ENCODE data around the gene FBLN1.
"Not testable (repeated sequence)": the region's sequence is repeated elsewhere in the genome, so short reads cannot be mapped to it uniquely, and the experiment has no call there.

Gene FBLN1

DNA sequence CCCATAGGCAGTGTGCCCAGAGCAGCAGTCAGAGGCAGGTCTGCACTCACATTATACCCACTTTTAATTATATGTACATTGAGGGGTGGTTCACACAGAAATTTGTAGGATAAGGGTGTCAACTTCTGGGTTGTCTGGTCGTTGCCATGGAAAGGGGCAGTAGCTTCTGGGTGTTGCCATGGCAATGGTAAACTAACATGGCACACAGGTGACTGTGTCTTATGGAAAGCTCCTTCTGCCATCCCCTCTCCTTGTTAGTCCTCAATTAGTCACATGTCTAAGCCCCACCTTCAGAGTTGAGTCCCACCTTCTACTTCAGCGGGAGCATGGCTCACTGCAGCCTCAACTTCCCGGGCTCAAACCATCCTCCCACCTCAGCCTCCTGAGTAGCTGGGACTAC, 112.7 kb downstream of the FBLN1 start:
- Histone ChIP-seq H3K36me3 (ENCODE audit: control insufficient read depth, insufficient read depth, low read length) (no peaks in the 10 kb centered on the region), H3K79me2 (no peaks in the 10 kb centered on the region), H3K4me2 (ENCODE audit: low read length) (no peak overlapping the region), H3K9ac (no peak overlapping the region), H3K4me3 (ENCODE audit: low read depth, low read length) (no peak overlapping the region), H3K4me1 (no peaks in the 10 kb centered on the region), H3K27me3 (ENCODE audit: control insufficient read depth, insufficient read depth, low read length) (no peaks in the 10 kb centered on the region), H2AFZ (no peak overlapping the region), H3K9me3 (ENCODE audit: control insufficient read depth, low read length) (no peaks in the 10 kb centered on the region), H3K27ac (no peak overlapping the region)
- TF ChIP-seq, protein P1, sequence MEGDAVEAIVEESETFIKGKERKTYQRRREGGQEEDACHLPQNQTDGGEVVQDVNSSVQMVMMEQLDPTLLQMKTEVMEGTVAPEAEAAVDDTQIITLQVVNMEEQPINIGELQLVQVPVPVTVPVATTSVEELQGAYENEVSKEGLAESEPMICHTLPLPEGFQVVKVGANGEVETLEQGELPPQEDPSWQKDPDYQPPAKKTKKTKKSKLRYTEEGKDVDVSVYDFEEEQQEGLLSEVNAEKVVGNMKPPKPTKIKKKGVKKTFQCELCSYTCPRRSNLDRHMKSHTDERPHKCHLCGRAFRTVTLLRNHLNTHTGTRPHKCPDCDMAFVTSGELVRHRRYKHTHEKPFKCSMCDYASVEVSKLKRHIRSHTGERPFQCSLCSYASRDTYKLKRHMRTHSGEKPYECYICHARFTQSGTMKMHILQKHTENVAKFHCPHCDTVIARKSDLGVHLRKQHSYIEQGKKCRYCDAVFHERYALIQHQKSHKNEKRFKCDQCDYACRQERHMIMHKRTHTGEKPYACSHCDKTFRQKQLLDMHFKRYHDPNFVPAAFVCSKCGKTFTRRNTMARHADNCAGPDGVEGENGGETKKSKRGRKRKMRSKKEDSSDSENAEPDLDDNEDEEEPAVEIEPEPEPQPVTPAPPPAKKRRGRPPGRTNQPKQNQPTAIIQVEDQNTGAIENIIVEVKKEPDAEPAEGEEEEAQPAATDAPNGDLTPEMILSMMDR (IDR thresholded peaks at IDR 0.05): no peak

DNA sequence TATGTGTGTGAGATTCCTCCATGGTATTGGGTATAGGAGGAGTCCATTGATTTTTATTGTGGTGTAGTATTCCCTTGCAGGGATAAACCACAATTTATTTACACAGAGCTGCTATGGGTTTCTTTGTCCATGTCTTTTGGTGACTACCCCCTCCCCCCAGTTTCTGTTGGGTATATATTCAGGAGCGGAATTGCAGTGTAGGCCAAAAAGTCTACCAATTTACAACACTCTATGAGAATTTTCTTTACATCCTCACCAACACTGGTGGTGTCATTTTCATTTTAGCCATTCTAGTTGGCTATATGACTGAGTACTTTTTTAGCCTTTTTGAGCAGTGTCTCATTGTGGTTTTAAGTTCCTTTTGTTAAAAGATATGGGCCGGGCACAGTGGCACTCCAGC, 113.7 kb downstream of the FBLN1 start:
- Histone ChIP-seq H3K36me3 (ENCODE audit: control insufficient read depth, insufficient read depth, low read length) (no peaks in the 10 kb centered on the region), H3K79me2 (no peaks in the 10 kb centered on the region), H3K9me3 (ENCODE audit: control insufficient read depth, low read length) (no peaks in the 10 kb centered on the region), H3K4me2 (ENCODE audit: low read length) (no peak overlapping the region), H3K4me1 (no peaks in the 10 kb centered on the region), H3K27ac (no peak overlapping the region), H3K4me3 (ENCODE audit: low read depth, low read length) (no peak overlapping the region), H3K9ac (no peak overlapping the region), H2AFZ (no peak overlapping the region), H3K27me3 (ENCODE audit: control insufficient read depth, insufficient read depth, low read length) (no peaks in the 10 kb centered on the region)
- TF ChIP-seq, protein P1 (IDR thresholded peaks at IDR 0.05): no peak

DNA sequence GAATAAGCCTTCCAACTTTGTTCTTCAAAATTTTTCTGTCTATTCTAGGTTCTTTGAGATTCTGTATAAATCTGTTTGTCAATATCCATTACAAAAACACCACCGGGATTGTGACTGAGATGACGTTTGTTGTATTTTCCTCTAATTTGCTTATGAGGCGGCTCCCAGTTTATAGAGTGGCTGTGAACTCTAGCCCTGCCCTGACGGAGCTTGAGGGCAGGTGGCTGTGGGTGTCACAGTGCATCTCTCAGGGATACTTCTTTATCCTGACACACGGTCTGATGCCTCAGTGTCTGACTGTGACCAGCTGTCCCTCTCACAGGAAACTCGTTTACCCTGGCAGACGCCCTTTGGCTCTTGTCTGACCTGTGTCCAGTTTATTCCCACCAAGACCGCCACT, 115.3 kb downstream of the FBLN1 start:
- Histone ChIP-seq H3K27me3 (ENCODE audit: control insufficient read depth, insufficient read depth, low read length) (no peaks in the 10 kb centered on the region), H3K79me2 (no peaks in the 10 kb centered on the region), H2AFZ (no peak overlapping the region), H3K4me1 (no peaks in the 10 kb centered on the region), H3K9me3 (ENCODE audit: control insufficient read depth, low read length) (no peaks in the 10 kb centered on the region), H3K9ac (no peak overlapping the region), H3K4me2 (ENCODE audit: low read length) (no peak overlapping the region), H3K4me3 (ENCODE audit: low read depth, low read length) (no peak overlapping the region), H3K27ac (no peak overlapping the region), H3K36me3 (ENCODE audit: control insufficient read depth, insufficient read depth, low read length) (no peaks in the 10 kb centered on the region)
- TF ChIP-seq, protein P1 (IDR thresholded peaks at IDR 0.05): no peak

DNA sequence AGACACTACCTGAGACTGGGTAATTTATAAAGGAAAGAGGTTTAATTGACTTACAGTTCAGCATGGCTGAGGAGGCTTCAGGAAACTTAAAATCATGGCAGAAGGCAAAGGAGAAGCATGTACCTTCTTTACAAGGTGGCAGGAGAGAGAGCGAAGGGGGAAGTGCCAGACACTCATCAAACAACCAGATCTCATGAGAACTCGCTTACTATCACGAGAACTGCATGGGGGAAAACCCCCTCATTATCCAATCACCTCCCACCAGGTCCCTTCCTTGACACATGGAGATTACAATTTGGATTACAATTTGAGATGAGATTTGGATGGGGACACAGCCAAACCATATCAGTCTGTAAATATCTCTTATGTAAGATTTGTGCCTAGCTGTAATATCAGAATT, 118.0 kb downstream of the FBLN1 start:
- H3K27me3 ChIP-seq (ENCODE audit: control insufficient read depth, insufficient read depth, low read length): no peaks in the 10 kb centered on the region
- no peak overlapping the region for H2AFZ ChIP-seq
- H3K36me3 ChIP-seq (ENCODE audit: control insufficient read depth, insufficient read depth, low read length): no peaks in the 10 kb centered on the region
- H3K27ac ChIP-seq: no peak overlapping the region
- no peak overlapping the region for H3K4me3 ChIP-seq (ENCODE audit: low read depth, low read length)
- H3K79me2 ChIP-seq: no peaks in the 10 kb centered on the region
- H3K9me3 ChIP-seq (ENCODE audit: control insufficient read depth, low read length): no peaks in the 10 kb centered on the region
- TF ChIP-seq, protein P1 (IDR thresholded peaks at IDR 0.05): no peak
- H3K9ac ChIP-seq: no peak overlapping the region
- H3K4me2 ChIP-seq (ENCODE audit: low read length): no peak overlapping the region
- H3K4me1 ChIP-seq: no peaks in the 10 kb centered on the region

DNA sequence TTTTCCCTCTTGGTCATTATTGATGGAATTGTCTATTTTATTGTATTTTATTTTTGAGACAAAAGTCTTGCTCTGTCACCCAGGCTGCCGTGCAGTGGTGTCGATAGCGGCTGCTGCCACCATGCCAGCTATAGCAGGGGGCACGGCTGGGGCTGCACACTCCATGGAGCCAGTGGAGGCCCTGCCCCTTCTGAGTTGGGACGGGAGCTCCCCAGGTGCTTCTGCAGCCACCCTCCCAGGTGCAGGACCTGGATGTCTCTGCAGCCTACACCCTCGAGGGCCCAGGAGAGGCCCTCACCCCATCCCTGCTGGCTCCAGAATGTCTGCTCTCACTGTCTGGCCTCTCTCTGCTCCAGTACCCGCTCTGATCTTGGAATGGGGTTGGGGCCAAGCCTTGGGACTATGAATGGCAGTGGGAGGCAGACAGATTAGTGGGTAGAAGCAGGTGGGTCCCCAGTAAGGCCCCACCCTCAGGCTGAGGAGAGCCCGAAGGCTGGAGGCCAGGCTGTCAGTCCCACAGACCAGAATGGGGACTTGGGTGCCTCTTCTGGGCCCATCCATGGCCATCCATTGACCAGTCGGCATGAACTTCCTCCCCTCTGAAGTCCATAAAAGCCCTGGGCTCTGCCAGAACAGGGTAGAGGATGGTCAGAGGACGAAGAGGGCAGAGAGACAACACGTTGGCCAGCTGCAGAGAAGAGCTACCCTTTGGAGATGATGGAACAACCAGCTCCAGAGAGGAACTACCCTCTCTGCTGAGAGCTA, 119.3 kb downstream of the FBLN1 start:
- H2AFZ ChIP-seq: no peak overlapping the region
- H3K4me1 ChIP-seq: no peaks in the 10 kb centered on the region
- H3K4me3 ChIP-seq (ENCODE audit: low read depth, low read length): no peak overlapping the region
- TF ChIP-seq, protein P1 (IDR thresholded peaks at IDR 0.05): no peak
- no peaks in the 10 kb centered on the region for H3K9me3 ChIP-seq (ENCODE audit: control insufficient read depth, low read length)
- H3K27ac ChIP-seq: no peak overlapping the region
- H3K36me3 ChIP-seq (ENCODE audit: control insufficient read depth, insufficient read depth, low read length): no peaks in the 10 kb centered on the region
- no peaks in the 10 kb centered on the region for H3K79me2 ChIP-seq
- H3K4me2 ChIP-seq (ENCODE audit: low read length): no peak overlapping the region
- H3K27me3 ChIP-seq (ENCODE audit: control insufficient read depth, insufficient read depth, low read length): no peaks in the 10 kb centered on the region
- H3K9ac ChIP-seq: no peak overlapping the region

DNA sequence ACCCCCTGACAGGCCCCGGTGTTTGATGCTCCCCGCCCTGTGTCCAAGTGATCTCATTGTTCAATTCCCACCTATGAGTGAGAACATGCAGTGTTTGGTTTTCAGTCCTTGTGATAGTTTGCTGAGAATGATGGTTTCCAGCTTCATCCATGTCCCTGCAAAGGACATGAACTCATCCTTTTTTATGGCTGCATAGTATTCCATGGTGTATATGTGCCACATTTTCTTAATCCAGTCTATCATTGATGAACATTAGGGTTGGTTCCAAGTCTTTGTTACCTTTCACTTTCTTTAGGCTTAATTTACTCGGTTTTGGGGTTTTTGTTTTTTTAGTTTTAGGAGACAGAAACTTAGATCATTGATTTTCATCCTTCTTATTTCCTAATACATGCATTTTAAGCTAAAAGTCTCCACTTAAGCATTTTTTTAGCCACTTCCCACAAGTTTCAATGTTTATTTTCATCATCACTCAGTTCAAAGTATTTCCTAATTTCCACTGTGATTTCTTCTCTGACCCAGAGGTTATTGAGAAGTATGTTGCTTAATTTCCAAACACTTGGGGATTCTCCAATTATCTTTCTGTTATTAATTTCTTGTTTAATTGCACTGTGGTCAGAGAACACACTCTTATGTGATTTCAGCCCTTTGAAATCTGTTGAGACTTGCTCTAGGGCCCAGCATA, 120.9 kb downstream of the FBLN1 start:
- not testable (repeated sequence) for H3K4me2 ChIP-seq (ENCODE audit: low read length); H3K9ac ChIP-seq; H3K79me2 ChIP-seq; H3K9me3 ChIP-seq (ENCODE audit: control insufficient read depth, low read length); H3K36me3 ChIP-seq (ENCODE audit: control insufficient read depth, insufficient read depth, low read length); H3K4me3 ChIP-seq (ENCODE audit: low read depth, low read length); H2AFZ ChIP-seq; H3K27me3 ChIP-seq (ENCODE audit: control insufficient read depth, insufficient read depth, low read length); H3K4me1 ChIP-seq; H3K27ac ChIP-seq
